ENCODE measurements around the gene NCKIPSD.

The NCKIPSD gene

DNA sequence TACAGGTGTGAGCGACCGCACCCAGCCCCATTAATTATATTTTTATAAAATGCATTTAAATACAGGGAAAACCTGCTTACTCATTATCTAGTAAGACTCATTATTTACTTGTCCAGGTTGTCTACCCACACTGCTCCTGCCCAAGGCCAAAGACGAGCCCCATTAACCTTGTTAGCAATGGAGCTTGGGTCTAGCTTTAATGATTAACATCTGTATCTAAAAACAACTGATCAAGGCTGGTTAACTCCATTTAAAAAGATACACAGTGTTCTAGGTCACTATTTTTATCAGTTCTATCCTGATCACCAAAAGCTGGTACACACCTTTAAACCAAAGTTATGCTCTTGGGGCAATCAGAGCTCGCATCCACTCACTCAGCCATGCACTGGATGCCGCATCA is 10.4 kb upstream of the NCKIPSD start:
- no peak for DNase-seq

DNA sequence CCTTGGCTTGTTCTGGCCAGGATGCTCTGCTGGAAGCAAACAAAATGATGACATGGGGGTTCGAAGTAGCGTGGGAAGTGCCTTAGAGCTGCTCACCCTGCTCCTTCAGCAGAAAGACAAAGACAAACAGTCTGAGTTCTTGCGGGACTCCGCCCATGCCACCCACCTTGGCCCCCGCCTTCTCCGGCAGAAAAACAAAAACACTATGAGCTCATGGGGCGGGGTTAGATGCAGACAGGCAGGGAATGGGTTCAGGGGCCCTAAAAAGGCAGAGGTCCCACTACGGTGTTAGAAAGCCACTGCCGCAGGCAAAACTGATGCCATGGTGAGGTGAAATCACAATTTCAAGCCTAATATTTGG is 9.7 kb upstream of the NCKIPSD start:
- no peak for DNase-seq

DNA sequence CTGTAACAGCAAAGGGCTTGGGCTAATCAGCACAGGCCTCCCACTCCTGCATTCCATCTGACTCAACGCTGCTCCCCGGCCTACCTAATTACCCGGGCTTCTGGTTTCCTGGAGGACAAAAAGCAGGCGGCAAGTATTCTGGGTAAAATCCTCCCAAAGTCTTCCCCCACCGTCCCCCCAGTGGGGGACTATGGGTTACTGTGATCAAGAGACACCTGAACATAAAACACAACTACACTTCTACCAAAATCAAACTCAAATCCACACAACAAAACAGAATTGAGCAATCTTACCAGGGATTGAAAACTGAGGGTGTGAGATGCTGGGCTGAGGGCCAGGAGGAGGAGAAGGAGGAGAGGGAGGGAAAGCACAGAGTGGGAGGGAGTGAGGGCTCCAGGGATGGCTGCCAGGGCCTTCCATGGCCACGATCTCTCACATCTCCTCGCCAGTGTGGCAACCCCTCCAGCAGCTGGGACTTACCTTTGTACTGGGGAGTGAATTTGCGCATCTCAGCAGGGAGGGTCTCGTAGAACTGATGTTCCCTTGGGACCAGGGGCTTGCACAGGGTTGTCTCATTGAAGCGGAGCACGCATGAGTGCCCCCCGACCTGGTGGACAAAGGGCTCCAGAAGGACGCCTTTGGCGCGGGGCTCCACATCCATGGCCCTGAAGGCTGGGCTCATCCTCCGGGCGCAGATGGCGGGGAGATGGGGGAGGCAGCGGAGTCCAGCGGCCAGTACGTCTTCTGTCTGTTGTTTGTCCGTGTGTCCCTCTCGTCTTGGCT is 9.1 kb upstream of the NCKIPSD start:
- DNase-seq = no peak

DNA sequence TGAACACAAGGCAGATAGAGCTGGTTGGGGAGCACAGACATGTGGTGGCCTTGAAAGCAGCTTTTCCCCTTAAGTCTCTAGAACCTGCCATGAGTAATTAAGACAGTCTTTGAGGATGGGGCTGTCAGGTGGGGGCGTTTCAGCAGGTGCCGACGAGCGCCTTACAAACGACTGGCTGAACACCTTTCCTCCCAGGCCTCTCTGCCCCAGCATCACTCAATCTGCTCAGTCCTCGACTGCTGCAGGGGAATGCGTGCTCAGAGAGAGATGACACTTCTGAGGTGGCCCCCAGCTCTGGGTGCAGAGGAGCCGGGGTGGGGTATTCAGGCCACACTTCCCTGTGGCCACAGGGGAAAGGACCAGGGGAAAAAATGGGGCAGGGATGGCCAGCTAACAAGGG is 8.1 kb upstream of the NCKIPSD start:
- no peak for DNase-seq

DNA sequence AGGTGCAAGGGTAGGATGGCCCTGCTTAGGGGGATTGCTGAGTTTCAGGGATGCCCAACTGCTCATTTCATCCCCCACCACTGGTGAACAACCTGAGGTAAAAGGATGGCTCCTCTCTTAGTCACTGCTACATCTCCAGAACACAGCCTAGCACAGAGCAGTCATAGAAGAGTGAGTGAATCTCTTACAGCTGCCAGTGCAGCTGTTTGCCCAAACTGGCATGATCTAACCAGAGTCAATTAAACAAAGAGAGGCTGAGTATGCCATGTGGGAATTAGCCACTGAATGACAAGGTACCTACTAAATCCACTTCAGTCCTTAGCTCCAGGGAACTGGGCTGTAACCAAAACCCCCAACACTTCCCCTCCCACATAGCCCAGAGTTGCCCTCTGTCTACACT is 6.8 kb upstream of the NCKIPSD start:
- DNase-seq = no peak

DNA sequence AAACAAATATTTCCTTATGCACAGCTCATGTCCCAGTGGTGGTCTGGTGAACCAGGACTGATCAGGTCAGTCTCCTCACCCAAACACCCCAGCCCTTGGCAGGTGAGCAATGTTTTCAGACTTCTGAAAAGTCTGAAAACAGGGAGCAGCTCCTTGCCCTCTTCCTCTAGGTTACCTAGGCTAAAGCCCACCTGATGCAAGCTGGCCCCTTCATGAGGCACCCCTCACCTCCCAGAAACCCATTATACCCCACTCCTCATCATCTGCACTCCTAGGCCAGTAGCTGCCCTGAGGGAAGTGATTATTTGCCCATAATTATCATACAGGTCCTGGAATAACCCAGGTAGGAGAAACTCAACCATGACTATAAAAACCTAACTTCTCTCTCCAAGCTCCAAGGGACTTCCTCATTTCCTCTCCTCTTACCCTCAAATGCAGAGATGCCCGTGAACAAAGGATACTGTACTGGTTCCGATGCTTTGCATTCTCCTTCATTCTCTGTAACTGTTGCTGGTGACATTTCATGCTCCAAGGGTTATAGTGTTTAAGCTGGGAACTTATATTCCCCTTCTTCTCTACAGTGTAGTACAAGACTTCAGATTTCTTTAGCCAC is 5.2 kb upstream of the NCKIPSD start:
- DNase-seq = no peak

DNA sequence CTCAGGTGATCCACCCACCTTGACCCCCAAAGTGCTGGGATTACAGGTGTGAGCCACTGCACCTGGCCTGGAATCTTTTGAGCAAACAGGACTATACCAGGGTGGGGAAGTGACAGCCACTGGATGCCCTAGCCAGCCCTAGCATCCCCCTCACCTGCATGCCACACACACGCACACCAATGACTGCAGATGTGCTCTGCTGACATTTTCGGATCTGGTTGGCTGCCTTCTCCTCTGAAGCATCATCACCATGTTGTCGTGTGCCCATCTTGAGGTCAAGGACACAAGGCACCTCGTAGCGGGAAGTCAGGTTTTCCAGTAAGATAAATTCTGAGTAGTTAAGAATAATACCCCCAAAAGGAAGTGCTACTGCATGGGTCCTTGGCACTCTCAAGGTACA is 3.7 kb upstream of the NCKIPSD start:
- no peak for DNase-seq

DNA sequence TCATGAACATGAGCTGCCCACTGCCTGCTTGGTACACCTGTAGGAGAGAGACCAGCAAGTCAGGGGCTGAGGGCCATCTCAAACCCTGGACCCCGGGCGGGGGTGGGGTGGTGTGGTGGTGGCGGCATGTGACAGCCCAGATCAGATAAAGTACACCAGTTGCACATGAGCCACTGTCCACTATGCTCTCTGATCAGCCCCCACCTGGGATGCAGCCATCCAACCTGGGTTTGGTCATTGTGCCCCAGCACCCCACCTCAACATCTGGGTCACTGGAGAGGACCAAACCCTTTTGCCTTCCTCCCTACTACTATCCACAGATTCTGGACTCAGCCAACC is 3.0 kb upstream of the NCKIPSD start:
- DNase-seq = no peak

DNA sequence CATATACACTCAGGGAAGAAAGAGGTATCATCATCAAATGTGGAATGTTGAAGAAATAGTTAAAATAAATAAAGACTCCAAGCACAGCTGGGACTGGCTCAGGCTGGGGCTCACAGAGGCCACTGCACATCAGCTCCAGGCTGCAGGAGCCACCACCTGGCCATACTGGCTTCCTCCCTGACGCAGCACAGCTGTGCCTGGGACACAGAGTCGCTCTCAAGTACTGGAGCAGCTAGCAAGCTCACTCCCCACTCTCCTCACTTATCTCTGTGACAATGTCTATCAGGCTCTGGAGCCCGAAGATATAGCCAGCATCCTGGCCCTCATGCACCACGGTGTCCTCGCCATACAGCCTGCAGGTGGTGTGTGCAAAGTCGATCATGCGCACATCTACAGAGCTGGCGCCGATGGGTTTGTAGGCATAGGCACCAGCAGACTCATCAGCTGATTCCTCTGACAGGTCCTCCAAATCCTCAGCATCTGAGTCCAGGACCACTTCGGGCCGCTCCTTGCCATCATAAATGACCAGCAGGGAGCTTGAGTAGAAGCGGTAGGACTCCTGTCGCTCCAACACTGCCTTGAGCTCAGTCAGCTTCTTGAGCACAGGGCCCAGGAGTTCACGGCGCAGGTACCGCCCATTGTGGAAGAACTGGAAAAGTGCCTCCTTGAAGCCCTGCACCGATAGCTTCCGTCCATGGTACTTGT is 2.5 kb upstream of the NCKIPSD start:
- DNase-seq = no peak

DNA sequence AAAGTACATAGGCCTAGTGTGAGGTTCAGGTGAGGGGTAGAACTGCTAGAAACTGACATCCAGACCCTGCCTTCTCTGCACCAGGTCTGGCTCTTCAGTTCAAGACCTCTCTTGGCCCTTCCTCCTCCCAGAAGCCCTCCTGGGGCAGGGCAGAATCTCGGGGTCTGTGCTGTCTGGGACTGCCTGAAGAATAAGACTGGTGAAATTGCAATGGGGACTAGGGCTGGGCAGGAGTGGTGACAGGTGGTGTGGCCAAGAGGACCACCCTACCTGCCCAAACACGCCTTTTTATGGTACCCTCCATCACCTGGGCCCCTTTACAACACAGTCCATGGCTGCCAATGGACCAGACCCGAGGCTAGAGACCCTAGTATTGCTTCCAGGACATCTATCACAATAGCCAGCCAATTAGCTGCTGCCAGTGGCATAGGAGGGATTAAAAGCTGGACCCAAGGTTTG is 1.5 kb upstream of the NCKIPSD start:
- no peak for DNase-seq

DNA sequence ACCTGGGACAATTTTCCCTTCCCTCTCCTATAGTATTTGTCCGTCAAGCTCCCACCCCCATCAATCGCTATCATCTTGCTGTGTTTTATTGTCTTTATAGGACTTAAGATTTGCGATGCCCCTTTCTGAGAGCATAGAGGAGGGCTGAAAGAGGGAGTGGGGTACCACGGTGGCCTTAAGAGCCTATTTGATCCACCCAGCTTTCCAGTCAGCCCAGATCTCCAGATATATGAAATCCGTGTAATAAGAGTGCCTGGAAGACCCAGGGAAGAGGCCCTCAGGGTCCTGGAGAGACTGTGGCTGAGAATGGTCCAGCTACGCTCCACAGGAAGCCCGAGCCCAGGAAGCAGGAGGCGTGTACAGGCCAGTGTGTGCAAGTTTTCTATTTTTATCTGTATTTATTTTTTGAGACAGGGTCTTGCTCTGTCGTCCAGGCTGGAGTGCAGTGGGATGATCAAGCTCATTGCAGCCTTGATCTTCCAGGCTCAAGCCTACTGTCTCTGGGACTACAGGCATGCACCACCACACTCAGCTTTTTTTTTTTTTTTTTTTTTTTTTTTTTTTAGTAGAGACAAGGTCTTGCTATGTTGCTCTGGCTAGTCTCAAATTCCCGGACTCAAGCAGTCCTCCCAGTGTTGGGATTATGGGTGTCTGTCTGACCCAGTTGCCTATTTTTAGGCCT is 964 bp upstream of the NCKIPSD start:
- DNase-seq = no peak

DNA sequence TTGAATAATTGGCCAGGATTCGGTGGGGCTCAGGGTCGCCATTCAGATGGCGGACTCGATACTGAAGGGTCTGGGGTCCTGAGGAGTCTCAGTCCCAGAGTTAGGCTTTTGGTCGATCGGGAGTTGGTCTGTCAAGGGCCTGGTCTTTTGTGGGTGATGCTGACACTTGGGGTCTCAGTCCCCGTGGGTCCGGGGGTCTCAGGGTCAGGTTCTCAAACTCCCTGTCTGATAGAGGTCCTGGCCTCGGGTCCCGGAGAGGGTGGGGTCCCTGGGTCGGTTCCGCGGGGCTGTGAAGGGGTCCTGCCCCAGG is 467 bp downstream of the NCKIPSD start:
- no peak for DNase-seq

DNA sequence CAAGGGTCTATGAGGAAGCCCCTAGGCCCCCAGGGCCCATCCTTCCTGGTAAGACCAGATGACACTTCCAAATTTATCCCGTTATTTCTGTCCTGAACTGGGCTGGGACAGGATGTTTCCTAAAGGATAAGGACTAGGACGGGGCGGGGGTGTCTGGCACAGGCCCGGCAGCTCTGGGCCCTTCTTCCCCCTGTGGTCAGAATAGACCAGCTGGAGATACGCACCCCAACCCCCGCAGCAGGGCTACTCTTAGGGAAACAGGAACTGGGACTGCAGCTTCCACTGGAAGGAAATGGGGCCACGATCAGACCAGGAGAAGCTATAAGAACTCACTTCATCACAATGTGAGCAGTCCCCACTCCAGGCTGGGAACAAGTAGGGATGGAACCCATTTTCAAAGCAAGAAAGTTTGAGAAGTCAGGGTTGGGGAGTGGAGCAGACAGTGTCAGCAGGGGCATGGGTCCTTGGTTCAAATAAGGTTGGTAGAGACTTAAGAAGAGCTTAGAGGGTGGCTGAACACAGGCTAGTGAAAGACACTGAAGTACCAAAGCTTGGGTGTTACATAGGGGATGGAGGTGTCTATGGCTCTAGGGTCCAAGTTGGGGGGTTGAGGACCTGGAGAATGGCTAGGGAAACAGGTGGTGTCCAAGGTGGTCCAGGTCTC is 1.1 kb downstream of the NCKIPSD start:
- DNase-seq = no peak

DNA sequence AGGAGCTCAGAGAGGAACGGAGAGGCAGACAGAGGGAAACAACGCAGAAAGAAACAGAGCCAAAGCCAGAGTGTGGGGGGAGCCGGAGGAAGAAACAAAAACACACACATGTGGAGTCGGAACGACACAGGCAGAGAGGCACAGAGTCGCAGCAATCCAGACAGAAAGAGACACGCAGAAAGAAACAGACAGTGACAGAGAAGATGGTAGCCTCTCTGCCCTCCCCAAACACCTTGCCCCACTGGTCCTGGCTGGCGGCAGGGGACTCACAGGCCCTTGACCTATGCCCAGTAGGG is 1.7 kb downstream of the NCKIPSD start:
- DNase-seq = no peak

DNA sequence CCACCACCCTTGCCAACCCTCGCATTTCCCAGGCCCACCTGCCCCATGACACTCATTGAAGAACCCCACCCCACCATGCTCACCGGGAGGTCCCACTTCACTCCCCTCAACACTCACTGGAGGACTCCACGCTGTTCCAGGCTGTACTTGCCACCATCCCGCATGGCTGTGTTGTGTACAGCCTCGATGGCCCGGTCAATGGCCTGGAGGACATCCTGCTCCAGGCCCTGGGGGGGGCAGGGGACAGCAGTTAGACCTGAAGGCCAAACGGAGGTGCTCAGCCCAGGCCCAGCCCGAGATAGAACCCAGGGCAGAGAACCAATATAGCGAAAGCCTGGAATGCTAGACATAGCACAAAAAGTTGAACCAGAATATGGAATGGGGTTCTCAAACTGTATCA is 2.9 kb downstream of the NCKIPSD start:
- DNase-seq = no peak

DNA sequence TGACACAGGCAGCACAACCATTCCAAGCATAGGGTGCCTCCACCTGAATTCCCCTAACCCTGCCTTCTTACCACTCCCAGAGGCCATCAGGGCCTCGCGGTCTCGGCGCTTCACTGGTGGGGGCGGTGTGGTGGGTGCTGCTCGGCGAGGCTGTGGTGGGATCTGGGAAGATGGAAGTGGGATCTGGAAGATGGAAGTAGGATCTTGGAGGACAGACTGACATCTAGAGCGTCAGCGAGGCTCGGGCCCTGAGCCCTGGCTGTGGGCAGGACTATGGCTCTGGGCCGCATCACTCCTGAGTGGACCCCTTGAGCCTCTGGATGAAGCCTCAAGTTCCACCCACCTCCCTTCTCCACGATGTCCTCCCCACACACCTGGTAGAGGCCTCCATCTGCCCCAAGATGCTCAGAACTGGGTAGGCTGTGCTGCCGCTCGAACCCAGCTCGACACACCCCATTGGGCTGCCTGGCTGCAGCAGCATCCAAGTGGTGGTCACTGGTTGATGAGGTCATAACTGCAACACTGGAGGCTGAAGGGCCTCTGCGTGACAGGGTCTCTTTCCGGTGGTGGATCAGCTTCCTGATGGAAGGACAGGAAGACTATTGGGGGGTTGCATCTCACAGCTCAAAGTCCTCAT is 3.6 kb downstream of the NCKIPSD start:
- no peak for DNase-seq

DNA sequence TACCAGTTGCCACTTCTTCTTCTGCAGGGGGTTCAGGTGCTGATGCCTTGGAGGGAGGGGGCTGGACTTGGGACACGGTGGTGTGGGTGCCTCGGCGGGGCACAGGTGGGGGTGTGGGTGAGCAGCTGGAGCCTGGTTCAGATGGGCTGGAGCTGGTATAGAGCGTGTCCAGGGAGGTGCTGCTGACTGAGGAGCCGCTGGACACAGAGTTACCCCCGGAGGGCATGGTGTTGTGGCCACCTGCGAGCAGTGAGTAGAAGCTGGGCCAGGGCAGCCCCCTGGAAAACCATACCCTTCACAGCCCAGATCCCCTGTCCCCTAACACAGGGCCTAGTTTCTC is 4.2 kb downstream of the NCKIPSD start:
- no peak for DNase-seq

DNA sequence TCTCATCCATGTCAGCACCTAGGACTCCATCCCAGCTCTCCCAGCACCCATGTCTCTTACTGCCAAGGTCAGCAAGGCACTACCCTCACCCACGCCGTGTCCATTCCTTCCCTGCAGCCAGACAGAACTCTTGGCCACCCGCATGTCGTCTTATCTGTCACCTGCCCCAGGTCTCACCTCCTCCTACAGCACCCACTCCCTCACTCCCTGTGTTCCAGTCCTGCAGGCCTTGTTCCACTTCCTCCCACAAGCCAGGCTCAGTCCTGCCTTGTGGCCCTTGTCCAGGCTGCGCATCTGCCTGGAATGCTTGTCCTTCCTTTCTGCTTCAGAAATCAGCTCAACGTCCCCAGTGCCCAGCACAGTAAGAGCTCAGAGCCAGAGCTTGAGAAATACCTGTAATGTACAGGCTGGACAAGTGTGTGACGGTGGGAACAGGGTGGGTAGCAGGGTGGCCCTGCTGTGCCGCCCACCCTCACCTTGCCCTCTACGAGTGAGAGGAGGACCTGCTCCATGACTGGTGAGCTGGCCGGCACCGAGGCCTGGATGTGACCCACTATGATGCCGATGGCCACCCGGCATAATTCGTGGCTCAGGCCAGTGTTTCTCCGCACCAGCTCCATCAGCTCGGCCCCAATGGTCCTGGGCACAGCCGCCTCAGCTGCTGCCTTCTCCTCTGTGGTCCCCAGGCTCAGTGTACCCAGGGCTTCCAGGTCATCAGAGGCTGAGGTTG is 4.7 kb downstream of the NCKIPSD start:
- no peak for DNase-seq

DNA sequence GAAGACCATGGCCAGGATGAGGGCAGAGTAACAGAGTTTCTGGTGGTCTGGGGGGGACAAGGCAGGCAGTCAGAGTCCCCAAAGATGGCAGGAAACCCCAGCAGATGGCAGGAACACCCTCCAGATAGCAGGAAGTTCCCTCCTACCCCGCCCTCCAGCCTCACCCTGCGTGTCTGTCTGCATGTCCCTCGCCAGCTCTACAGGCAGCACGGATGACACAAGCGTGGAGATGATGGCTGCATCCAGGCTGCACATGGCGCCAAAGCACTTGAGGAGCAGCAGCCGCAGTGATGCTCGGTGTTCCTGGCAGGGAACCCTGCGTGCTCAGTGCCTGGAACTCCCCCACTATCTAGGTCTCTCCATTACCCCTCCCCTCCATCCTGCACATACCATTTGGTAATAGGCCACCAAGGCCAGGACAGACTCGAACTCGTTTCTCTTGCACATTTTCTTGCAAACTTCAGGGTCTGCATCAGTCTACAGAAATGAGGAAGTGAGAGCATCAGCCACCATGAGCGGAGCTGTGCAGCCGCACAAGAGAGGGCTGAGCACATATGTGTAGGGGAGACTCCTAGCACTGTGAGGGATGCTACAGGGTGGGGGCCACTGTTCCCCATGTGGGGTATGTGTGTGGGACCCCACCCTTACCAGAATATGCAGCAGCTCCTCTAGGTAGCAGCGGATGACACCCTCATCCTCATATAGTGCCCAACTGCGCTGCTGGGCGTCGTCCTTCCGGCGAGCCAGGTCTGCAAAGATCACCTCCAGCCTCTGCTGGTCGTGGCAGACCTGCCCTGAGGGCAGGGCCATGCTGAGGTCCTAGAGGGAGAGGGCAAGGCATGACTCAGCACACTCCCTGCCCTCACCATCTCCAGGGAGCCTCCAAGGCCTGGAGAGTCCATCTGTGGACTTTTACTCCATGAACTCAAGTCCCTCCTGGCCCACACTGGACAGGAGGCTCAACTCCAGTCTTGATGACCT is 6.0 kb downstream of the NCKIPSD start:
- DNase-seq = no peak

DNA sequence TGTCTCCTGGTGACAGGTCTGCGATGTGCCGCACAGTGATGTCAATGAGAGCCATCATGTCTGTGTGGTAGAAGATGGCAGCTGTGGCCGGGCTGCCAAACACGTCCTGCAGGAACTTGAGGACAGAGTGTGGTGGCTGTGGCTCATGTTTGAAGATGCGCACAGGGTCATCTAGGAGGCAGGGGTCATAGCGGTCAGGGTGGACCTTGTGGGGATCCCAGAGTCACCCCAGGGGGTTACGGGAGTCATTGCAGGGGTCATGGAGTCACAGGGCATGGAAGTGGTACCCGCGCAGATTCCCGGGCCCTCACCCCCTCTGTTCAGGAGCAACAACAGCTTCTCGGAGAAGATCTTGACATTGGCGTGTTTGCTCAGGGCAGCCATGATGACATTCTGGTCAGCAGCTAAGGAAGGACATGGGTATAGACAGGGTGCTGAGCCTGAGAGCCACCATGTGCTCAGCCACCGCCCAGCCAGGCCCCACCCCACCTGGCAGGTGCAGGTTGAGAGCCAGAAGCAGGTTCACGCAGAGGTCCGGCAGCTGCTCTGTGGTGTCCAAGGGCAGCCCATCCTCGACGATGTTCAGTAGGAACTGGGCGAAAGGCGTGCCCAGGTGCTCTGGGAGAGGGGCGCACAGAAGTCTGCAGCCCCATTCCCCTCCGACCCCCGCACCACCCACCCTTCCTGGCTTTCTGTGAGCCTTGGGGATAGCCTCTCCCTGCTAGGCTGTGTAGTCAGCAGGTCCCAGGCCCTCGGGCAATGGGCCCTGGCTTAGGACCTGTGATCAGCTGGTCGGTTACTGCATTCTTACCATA is 6.9 kb downstream of the NCKIPSD start:
- DNase-seq = no peak

Measured in NCI-H510A (cell line).